ENCODE results near the gene ASCC1.
"Not testable (repeated sequence)": the region's sequence is repeated elsewhere in the genome, so short reads cannot be mapped to it uniquely, and the experiment has no call there.

ASCC1 gene

DNA sequence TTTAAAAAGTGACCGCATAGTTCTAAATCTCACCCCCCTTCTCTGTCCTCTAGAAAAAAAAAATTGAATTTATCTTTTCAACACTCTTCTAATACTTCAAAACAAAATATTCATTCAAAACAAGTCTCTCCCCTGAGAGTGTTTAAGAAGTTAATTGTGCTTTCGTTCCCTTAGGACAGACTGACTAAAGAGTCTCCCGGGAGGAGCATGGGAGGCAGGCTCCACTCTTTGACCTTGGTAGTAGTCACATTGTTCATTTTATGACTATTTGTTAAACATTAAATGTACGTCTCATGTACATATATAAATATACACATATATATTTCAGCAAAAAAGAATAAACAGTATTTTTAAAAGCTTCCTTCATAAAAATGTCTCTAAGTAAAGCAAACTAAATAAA lies 92.5 kb downstream of the ASCC1 start:
- no peak for DNase-seq

DNA sequence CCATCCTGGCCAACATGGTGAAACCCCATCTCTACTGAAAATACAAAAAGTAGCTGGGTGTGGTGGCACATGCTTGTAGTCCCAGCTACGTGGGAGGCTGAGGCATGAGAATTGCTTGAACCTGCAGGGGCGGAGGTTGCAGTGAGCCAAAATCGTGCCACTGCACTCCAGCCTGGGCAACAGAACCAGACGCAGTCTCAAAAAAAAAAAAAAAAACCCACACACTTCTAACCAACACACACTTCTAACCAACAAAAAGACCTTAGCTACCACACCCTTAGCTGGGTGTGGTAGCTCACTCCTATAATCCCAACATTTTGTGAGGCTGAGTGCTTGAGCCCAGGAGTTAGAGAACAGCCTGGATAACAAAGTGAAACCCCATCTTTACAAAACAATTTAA lies 93.9 kb downstream of the ASCC1 start:
- DNase-seq = no peak

DNA sequence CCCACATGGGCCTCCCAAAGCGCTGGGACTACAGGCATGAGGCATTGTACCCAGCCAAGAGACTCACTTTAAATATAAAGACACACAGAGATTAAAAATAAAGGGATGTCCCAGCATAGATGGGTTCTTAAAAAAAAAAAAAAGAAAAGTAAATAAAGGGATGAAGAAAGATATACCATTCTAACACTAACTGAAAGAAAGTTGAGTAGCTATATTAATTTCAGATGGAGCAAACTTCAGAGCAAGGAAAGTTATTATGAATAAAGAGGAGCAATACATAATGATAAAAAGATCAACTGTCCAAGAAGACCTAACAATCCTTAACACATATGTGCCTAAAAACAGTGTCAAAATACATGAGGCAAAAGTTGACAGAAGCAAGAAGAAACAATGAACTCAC lies 94.7 kb downstream of the ASCC1 start:
- DNase-seq = no peak

DNA sequence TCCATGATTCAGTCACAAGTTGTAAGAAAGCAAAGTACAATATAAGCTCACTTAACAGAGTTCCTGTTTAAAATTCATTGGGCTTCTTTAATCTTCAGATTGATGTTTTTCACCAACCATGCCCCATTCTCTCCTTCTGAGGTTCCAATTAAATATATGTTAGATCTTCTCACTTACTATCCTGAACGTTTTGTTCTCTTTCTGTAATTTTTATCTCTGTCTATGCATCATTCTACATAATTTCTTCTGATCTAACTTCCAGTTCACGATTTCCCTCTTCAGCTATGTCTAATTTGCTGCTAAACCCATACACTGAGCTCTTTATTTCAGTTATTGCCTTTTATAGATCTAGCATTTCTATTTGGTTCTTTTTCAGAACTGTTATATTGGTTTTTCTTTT lies 99.7 kb downstream of the ASCC1 start:
- no peak for DNase-seq

DNA sequence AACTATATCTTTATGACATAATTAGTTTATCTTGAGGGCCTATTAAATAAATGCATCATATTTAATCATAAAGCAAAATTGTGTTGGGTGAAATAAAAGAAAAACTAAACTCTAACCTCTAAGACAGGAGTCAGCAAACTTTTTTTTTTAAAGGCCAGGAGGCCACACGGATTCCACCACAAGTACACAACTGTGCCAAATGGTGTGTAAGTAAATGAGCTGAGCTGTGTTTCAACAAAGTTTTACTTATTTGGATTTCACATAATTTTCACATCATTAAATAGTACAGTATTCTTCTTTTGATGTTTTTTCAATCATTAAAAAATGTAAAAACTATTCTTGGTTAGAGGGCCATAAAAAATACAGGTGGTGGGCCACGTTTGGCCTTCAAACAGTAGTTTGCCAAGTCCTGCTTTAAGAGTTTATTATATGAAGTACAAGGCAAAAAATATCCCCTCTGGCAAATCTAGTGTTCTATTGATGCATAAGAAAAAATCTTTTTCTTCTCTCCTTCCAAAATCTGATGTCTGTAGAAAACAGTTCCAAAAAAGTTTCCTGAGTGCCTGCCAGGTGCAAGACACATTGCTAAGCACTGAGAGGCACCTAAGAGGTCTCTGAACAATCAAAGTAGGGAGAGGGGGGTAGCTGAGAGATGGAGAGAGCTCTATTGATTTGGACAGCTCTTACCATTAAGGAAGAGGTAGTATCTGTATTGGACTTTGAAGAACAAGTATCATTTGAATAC lies 101.2 kb downstream of the ASCC1 start:
- DNase-seq = no peak

DNA sequence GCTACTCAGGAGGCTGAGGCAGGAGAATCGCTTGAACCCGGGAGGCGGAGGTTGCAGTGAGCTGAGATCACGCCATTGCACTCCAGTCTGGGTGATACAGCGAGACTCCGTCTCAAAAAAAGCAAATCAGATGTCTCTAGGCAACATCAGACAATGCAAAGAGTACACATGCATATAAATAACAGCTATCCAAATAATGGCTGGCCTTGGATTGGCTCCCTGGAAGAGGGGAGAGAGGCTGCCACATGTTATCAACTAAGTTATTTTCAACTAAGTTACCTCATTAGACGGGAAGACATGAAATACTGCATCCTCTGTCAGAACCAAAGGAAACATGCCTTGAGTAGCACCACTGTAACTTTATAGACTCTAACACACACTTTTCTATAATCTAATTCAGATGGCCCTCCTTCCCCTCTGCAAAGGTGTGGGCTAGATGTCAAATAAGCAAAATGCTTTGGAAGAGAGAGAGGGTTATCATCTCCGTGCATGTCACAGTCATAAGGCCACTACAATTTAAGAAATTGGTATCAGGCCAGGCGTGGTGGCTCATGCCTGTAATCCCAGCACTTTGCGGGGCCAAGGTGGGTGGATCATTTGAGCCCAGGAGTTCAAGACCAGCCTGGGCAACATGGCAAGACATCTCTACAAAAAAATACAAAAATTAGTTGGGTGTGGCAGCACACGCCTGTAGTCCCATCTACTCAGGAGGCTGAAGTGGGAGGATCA lies 105.2 kb downstream of the ASCC1 start:
- no peak for DNase-seq

DNA sequence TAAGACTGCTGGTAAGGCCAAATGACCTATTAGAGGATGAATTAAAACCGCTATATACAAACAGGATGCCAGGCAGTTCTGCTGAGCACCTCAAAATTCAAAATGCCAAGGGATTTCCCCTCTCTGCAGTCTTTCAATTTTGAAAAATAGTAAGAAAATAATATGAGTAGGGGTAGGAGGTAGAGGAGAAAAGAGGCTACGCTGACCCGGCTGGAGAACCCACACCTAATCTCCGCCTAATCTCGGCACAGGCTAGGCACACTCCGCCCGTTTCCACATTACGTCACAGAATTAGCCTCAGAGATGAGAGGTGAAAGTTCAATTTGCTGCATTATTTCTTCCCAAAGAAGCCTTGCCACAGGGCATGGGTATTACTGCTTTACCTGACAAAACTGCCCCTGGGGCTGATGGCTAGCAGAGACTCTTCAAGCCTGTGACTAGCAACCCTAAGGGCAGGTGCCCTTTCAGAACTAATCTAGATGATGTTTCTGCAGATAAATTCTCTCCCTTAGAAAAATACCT lies 106.4 kb downstream of the ASCC1 start:
- DNase-seq = no peak

DNA sequence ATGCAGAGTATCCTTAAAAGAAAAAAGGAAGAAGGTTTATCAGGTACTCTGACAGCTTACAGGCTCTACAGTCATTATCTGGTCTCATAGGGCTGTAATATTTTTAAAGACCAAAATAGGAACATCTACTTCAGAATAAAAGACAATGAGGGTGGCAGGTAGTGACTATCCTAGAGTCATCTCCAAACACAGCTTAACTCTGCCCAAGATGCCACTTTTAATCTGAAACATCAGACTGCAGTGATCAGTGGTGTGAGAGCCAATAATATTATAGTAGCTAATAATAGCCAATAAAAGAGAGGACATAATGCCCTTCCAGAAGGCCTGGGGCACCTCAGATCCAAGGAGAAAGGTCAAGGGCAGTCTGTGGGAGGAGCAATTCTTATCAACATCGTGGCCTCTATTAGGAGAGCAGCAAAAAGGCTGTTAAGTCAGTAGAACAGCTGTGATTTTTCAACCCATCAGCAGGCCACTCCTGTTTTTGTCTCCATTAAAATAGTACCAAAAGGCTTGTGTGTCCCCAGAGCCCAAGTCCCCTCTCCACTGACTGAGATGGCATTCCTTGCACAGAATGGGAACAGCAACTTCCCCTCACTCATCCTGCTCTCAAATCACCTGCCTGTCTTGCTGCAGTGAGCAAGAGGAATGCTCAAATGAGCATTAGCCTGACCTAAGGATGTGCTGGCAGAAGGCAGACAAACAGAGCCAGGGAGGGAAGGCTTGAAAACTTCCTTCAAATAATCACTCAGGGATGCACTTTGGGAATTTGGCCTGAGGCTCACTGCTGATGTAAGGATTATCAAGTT lies 107.0 kb downstream of the ASCC1 start:
- DNase-seq = no peak

DNA sequence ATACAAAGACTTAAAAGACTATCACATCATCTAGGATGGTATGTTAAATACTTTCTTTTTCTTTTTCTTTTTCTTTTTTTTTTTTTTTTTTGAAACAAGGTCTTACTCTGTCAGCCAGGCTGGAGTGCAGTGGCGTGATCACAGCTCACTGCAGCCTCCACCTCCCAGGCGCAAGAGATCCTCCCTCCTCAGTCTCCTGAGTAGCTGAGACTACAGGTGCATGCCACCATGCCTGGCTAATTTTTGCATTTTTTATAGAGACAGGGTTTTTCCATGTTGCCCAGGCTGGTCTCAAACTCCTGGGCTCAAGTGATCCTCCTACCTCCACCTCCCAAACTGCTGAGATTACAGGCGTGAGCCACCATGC lies 108.1 kb downstream of the ASCC1 start:
- not testable (repeated sequence) for DNase-seq

DNA sequence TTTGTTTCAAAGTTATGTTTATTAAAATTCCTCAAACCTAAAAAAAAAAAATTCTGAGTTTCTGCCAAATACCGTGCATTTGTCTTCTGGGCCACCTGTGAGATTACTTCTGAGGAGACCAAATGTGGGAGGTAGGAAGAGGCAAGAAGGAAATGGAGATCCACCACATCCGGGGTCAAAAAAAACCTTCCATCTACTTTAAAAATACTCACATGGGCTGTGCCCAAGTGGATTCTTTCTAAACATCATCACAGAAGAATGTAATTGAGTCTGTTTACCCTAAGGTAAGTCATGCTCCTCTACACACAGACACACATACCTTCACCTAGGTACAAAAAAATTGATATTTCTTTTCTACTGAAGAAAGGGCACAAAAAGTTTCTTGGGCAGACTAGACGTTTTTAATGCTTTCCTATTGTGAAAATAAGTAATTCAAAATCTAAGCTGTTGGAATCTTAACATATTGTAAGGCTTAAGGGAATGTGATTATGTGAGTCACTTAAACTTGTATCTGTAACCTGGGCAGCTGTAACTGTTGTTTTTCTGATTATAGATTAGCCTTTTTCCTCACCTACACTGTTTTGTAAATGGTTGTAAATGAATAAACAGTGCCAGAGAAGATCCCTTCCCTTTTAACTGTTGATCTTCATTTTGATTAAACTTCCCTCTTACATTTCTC lies 108.6 kb downstream of the ASCC1 start:
- DNase-seq = no peak

DNA sequence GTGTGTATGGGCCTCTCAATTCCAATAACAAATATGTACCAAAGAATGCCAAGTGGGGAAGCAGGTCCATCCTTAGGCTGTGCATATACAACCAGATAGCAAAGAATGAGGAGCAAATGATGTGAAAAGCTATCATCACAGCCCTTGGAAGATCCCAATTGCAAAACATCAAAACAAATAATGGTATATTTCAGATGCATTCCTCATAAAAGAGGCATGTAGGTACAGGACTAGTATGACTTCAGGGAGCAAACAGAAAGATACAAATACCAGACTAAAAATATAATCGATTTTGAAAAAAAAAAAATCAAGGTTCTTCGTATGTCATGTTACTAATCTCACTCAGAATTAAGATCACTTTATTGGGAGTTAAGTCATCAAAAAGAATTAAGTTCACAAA lies 109.2 kb downstream of the ASCC1 start:
- no peak for DNase-seq

DNA sequence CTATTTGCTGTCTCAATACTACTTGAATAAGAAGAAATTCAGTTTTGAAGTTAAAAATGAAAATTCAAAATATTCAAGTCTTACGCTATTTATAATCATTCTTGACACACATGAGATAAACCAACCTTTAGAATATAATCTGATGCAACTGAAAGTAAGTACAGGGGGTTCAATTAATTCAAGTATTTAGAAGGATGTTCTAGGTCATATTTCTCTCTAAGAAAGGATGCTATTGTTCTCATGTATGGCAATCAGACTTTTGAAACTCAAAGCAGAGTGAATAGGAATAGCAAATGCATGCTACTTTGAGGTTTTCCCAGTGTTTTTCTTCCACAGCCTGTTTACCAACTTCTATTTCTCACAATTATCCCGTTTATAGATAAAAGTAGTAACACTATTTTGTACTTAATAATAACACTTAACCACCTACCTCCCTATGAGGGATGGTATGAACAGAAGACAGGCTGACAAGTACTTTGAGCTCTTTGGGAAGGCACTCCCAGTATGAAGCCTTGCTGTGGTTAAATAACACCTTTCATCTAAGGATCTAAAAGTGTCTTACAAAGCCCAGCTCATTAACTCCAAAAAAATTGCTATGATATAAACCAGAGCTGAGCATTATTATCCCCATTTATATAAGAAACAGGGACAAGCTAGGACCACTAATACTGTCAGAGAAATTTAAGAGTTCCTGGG lies 109.8 kb downstream of the ASCC1 start:
- no peak for DNase-seq

DNA sequence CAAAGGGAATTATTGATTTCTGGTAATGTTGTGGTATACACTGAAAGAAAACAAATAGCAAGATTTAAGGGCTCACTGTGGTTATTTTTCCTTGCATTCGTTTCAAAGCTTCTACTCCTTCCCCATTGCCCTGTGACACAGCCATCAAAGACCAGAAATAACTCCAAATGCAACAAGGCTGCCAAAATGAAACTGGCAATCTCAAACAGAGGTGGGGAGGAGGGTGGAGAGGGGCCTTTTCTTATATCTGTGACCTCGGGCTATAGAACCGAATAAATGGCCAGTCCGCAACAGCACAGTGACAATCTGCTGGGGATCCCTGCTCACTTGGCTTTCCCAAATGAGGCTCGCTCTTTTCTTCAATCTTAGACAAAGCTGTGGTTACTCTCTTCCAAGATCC lies 110.4 kb downstream of the ASCC1 start:
- no peak for DNase-seq

DNA sequence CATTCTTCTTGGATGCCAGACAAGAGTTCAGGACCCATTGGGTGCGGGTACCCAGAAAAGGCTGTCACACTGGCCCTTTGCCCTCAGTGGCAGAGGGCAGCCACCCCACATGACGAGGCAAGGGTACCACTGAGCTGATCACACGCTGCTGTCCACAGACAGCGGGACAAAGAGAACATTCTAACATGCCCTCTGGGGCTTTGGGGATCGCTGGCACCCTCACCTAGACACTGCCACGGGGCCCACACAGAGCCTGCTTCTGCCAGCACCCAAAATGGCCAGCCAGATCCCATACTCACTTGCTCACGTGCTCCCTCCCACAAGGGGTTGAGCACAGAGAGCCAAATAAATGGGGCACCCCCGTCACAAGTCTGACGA lies 111.0 kb downstream of the ASCC1 start:
- no peak for DNase-seq

DNA sequence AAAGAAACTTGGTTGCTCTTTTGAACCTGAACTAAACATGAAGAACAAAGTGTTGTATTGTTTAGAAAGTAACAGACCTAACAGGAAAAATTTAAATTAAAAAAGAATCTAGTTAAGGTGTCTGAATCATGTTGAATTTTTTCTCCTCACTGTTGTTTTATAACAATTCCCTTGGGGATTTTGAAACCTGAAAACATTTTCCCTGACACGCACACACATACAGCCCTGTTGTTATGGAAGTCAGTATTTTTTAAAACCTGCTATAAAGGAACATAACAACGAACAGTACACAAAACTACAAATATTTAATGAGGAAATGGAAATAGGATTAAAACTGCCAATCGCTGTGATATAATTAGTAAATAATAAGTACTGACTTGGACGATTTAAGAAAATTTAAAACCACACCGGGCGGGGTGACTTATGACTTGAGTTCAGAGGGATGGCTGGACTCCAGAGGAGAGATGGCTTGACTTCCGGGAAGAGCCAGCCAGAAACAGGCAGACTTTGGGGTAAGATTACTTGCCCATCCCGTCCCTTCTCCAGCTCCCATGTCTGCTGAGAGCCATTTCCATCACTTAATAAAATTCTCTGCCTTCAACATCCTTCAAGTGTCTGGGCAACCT lies 111.5 kb downstream of the ASCC1 start:
- DNase-seq = no peak

DNA sequence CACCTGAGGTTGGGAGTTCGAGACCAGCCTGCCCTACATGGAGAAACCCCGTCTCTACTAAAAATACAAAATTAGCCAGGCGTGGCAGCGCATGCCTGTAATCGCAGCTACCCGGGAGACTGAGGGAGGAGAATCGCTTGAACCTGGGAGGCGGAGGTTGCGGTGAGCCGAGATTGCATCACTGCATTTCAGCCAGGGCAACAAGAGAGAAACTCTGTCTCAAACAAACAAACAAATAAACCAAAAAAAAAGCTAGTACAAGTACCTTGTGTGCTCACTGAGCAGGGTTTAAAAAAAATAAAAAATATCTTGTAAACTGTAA lies 116.5 kb downstream of the ASCC1 start:
- no peak for DNase-seq

DNA sequence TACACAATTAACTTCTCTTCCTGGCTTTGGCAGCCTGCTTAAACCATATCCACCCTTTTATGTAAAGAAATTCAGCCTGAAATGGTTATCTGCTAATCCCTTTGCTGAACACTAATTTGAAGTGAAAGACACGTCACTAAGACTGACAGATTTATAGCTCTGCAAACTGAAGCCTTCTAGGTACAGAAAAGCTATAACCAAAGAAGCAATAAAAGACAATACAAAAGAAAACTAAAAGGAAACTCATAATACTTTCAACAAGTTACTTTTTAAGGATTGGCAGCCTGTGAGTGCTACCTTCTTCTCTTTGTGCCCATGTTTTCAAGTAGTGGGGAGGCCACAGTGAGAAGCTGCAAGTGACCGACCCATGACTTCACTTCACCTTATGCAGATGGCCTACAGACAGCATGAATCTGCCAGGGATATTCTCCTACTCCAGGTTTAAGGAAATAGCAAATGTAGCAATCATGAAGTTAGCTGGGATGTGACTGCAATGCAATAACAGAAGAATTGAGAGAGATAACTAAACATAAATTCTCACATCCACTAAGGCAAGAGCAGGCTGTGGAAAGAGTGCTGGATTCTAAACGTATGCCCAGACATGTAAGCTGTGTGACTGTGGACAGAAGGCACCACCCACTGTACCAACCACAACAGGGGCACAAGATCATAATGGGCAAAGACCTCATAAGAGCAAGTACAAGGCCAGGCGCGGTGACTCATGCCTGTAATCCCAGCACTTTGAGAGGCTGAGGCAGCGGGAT lies 117.1 kb downstream of the ASCC1 start:
- DNase-seq = no peak

DNA sequence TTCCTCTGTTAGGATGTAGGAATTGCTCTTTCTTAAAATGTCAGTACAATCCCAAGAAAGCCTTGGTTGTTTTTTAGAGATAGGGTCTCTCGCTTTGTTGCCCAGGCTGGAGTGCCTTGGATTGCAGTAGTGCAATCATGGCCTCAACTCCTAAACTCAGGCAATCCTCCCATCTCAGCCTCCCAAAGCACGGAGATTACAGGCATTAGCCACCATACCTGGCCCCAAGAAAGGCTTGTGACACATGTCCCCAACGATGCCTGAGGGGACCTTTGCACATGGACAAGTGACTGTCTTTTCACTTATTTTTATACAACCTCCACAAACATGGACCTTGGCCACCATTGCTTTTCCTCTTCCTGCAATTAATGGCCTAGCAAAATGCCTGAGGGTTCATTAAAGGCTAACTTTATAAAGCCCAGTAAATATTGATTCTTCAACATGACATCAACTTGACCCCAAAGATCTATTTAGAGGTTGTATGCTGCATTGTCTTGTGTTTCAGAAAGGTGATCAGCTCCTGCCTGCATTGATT lies 117.7 kb downstream of the ASCC1 start:
- no peak for DNase-seq

DNA sequence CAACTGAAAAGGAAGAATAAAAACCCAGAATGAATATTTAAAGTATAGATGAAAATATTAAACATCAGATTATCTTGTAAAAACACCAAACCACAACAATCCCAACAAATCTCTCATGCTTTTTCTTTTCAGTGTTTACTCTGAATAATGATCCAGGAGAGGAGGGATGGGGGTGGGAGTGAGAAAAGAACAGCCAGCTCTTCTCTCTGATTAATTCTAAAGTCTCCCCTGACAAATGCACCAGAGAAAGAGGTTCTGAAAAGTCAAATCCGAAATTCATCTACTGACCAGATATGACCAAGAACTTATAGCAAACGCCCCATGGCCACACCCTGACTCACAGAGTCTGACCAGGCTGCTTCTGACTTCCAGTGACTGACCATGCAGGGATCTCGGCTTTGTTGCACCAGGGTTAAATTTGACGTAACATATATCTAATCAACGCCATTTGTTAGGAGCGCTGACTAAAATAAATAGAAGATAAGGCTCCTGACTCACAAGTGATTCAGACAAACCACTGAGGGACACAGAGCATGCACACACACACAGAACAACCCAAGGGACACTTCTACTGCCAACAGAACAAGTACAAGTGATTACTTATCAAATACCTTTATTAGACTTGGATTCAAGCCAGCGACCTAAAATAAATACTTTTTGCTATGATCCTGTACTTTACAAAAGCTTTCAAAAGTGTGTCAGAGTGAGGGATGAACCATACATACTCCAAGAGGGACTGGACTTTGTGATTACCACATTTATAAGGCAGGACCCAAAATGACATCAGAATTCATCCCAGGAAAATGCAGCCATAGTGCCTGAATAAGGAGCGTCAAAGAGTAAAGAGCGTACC lies 118.4 kb downstream of the ASCC1 start:
- DNase-seq = no peak

Measured in bone marrow (tissue), 2 donors.